GM20000 (cell line): Measurements from ENCODE around the gene LRRIQ1.
A peak's percentile ranks its signal among the peaks of the same experiment; 100 is the strongest.

ENCODE experiments used
- DNase-seq: peaks from one replicate; pipeline ENCODE4 v3.0.0; 2012; ENCODE audit warnings: low spot score
- CTCF ChIP-seq: IDR thresholded peaks from 2 replicates; pipeline ENCODE4 v1.5.1; 2012; ENCODE audit warnings: mild to moderate bottlenecking, control low read depth; ENCODE audit errors: extremely low read depth, missing control alignments

The LRRIQ1 gene

DNA sequence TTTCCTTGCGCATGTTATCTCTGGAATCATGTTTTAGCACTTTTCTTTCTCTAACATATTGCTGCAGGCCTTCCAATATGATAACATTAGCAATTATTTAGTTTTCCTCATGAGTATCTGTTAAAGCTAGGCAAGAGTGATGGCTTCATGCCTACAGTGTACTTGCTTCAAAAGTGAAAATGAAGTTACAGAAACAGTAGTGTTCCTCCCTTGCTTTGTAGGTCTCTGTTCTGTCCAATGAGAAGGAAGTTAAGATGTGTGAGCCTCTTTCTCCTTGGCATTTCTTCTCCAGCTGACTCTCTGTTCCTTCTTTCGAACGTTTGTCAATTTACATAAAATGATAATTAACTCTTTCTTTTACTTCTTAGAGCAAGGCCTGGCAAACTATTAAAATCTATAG, 22.2 kb downstream of the LRRIQ1 start:
- no peak for TF ChIP-seq CTCF

DNA sequence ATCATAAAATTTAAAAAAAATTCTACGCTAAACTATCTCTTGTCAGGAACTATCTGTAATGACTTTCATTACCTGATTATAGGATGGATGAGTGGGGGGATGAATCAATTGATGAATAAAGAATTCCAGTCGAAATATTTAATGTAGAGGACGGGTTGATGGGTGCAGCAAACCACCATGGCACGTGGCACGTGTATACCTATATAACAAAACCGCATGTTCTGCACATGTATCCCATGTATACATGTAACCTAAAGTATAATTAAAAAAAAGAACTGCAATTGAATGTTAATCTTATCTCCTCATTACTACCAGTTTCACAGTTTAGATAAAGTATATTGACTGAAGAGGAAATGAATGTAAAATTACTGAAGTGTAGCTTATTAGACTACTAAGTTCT, 23.4 kb downstream of the LRRIQ1 start:
- DNase-seq = no peak
- no peak for TF ChIP-seq CTCF

More for the DNA sequence above, 22.2 kb downstream of the LRRIQ1 start:
- no peak for DNase-seq

GRCh38 chr12:85060916-85061315, 24.8 kb downstream of the LRRIQ1 start:
- TF ChIP-seq CTCF = no peak
- no peak for DNase-seq

GRCh38 chr12:85065837-85066482, 29.8 kb downstream of the LRRIQ1 start:
- no peak for TF ChIP-seq CTCF
- no peak for DNase-seq

GRCh38 chr12:85072826-85073225, 36.7 kb downstream of the LRRIQ1 start:
- no peak for DNase-seq
- no peak for TF ChIP-seq CTCF

- DNase-seq = peak; percentile 25
- peak; percentile 14 for TF ChIP-seq CTCF
These were observed 40.7 kb downstream of the LRRIQ1 start for GRCh38 chr12:85076688-85077430.

DNA sequence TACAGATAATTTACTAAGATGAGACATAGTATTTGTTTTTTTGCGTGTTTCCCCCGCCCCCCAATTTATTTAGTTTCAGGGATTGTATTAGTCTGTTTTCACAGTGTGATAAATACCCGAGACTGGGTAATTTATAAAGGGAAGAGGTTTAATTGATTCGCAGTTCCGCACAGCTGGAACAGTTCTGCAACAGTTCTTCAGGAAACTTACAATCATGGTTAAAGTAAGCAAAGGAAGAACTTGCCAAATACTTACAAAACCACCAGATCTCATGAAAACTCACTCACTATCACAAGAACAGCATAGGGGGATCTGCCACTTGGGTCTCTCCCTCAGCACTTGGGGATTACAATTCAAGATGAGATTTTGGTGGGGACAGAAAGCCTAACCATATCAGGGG, 48.9 kb downstream of the LRRIQ1 start:
- no peak for DNase-seq

More for the DNA sequence above, 48.9 kb downstream of the LRRIQ1 start:
- no peak for TF ChIP-seq CTCF
